Mucosa of descending colon (tissue), 3 donors: Measurements from ENCODE around the gene PROKR2. TPM values are rescaled to one million over a fixed set of nuclear protein-coding genes. Genes with fewer than 3 reads are reported as not detected.

ENCODE experiments used
- ATAC-seq: fragments of 200-7000 bp; cut with Tn5 transposase; one replicate; pipeline ENCODE4 v1.9.1; 2020; ENCODE audit warnings: mild to moderate bottlenecking, moderate library complexity
- DNase-seq, 3 donors: peaks; one replicate each; pipeline ENCODE4 v3.0.0-alpha.2; 2020
- H3K36me3 ChIP-seq: fragments of 200-600 bp; one replicate; pipeline ENCODE4 v1.8.0; 2021; ENCODE audit warnings: low read depth, mild to moderate bottlenecking
- H3K4me1 ChIP-seq: fragments of 200-600 bp; one replicate; pipeline ENCODE4 v1.8.0; 2021; ENCODE audit warnings: low read depth, mild to moderate bottlenecking
- H3K4me3 ChIP-seq: fragments of 200-600 bp; one replicate; pipeline ENCODE4 v1.8.0; 2021; ENCODE audit warnings: mild to moderate bottlenecking
- H3K9me3 ChIP-seq: fragments of 200-600 bp; one replicate; pipeline ENCODE4 v1.8.0; 2021; ENCODE audit warnings: mild to moderate bottlenecking
- intact Hi-C, 2 donors: fragments of 100-400 bp; cut with DNase I in 1 of 2; cut with micrococcal nuclease in 1 of 2; formaldehyde crosslinking; loops; one replicate each; pipeline versions ENCODE4 v1.11.0 to v1.11.1; 2022; cut with DNase I, micrococcal nuclease
- total RNA-seq, 3 donors: library from RNA; stranded (reverse); fragmentation: NEBNext Ultra II Directional in 2 of 3; extraction: Animal tissue kit (Norgen Biotek cat#: 25700) in 2 of 3; gene quantifications; one replicate each; pipeline versions ENCODE4 v1.2.1 to v1.2.4, GENCODE V29; 2021 to 2023
- TF ChIP-seq, protein P1 (sequence below): fragments of 200-600 bp; IDR thresholded peaks from one replicate; pipeline ENCODE4 v1.8.0; 2022; ENCODE audit warnings: antibody characterized with exemption, mild to moderate bottlenecking
- donor health status: DM: no; HTN: no; CAD: no; lungs with moderate emphysema.
- donor health status: DM: no; HTN: no; CAD: no.
- donor health status: DM: no; HTN: yes; CAD: no.

The PROKR2 gene
- total RNA-seq, 3 donors from 2014 or later = not detected

- Histone ChIP-seq H3K4me3 (no peak overlapping the region), H3K4me1 (no peaks in the 10 kb centered on the region), H3K9me3 (no peaks in the 10 kb centered on the region), H3K36me3 (no peaks in the 10 kb centered on the region)
- intact Hi-C loops = no loop called here
- ATAC-seq (no peak), DNase-seq (no peak)
- TF ChIP-seq, protein P1, sequence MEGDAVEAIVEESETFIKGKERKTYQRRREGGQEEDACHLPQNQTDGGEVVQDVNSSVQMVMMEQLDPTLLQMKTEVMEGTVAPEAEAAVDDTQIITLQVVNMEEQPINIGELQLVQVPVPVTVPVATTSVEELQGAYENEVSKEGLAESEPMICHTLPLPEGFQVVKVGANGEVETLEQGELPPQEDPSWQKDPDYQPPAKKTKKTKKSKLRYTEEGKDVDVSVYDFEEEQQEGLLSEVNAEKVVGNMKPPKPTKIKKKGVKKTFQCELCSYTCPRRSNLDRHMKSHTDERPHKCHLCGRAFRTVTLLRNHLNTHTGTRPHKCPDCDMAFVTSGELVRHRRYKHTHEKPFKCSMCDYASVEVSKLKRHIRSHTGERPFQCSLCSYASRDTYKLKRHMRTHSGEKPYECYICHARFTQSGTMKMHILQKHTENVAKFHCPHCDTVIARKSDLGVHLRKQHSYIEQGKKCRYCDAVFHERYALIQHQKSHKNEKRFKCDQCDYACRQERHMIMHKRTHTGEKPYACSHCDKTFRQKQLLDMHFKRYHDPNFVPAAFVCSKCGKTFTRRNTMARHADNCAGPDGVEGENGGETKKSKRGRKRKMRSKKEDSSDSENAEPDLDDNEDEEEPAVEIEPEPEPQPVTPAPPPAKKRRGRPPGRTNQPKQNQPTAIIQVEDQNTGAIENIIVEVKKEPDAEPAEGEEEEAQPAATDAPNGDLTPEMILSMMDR = no peak
Measured at GRCh38 chr20:5279661-5280060, 37.1 kb downstream of the PROKR2 start.

DNA sequence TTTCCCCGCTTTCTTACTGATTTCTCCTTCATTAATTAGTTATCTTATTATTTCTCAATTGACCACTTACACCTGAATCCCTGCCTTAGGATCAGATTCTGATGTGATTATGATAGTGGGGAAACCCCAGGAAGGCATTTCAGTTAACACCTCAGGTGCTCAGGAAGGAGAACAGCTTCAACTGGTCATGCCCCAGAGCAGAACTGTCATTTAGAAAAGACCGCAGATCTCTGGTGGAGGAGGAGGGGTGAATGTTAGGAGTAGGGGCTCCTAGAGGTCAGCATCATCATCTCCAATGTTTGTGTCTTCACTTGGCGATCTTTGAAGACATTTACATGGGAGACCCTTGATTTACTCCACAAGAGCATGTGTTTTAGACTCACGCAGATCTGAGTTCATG, 44.5 kb downstream of the PROKR2 start:
- H3K9me3 ChIP-seq = no peaks in the 10 kb centered on the region
- no peaks in the 10 kb centered on the region for H3K4me1 ChIP-seq
- intact Hi-C loops = no loop called here
- no peaks in the 10 kb centered on the region for H3K36me3 ChIP-seq
- ATAC-seq = no peak
- no peak overlapping the region for H3K4me3 ChIP-seq
- TF ChIP-seq, protein P1 = no peak
- DNase-seq = no peak

GRCh38 chr20:5270603-5271002, 46.2 kb downstream of the PROKR2 start:
- ATAC-seq (no peak), DNase-seq (no peak)
- Histone ChIP-seq H3K4me3 (no peak overlapping the region), H3K4me1 (no peaks in the 10 kb centered on the region), H3K36me3 (no peaks in the 10 kb centered on the region), H3K9me3 (no peaks in the 10 kb centered on the region)
- intact Hi-C loops = no loop called here
- TF ChIP-seq, protein P1 = no peak

DNA sequence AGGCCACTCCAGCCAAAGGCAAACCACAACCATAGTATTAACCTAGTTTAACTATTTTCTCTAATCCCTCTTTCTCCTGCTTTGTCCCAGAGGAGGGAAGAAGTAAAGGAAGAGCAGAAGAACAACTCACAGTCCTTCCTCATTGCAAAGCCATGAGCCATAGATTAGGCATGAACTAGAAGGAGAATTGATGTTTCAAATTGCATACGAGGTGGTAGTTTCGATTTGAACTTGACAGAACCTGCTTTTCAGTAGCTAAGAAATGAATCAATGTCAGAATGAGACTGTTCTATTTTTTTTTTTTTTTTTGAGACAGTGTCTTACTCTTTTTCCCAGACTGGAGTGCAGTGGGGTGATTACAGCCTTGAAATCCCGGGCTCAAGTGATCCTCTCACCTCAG, 48.3 kb downstream of the PROKR2 start:
- ATAC-seq = no peak
- intact Hi-C loops = no loop called here
- H3K4me1 ChIP-seq = no peaks in the 10 kb centered on the region
- H3K9me3 ChIP-seq = no peaks in the 10 kb centered on the region
- H3K36me3 ChIP-seq = no peaks in the 10 kb centered on the region
- TF ChIP-seq, protein P1 = no peak
- no peak for DNase-seq
- H3K4me3 ChIP-seq = no peak overlapping the region

DNA sequence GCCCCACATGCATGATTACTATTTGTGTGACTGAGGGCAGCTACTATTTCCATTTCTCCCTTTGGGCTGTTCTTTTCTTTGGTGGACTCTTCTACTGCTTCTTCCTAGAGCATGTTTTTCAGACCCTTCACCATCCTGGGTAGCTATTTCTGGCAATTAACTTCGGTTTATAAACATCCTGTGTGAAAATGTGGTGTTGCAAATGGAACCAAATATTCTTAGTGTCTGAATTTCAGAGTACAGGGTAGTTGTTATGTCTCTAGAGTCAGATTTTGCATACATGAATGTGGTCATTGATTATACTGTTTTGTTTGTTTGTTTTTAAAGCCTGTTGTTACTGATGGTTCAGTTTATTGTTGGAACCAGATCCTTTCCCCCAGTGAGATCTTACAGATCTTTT, 49.7 kb downstream of the PROKR2 start:
- intact Hi-C loops = no loop called here
- no peak for DNase-seq
- no peaks in the 10 kb centered on the region for H3K36me3 ChIP-seq
- no peaks in the 10 kb centered on the region for H3K9me3 ChIP-seq
- H3K4me3 ChIP-seq = no peak overlapping the region
- no peaks in the 10 kb centered on the region for H3K4me1 ChIP-seq
- ATAC-seq = no peak
- TF ChIP-seq, protein P1 = no peak

Other genes with a start within 250 kb of the PROKR2 start
- 10 to 100 TPM; 66.2 to 76.2 (median 67.7) TPM for gene TMEM230, start 203.9 kb downstream of the PROKR2 start, total RNA-seq
- 10 to 100 TPM; 43.4 to 91.1 (median 48.7) TPM for gene PCNA, start 197.0 kb downstream of the PROKR2 start, total RNA-seq
- 10 to 100 TPM; 37.9 to 59.5 (median 39.6) TPM for gene CDS2, start 189.9 kb downstream of the PROKR2 start, total RNA-seq